Left renal pelvis (tissue), 4 donors: ENCODE data around the gene RETREG1. TPM values are rescaled to one million over a fixed set of nuclear protein-coding genes. Genes with fewer than 3 reads are reported as not detected.
"Not testable (repeated sequence)": the region's sequence is repeated elsewhere in the genome, so short reads cannot be mapped to it uniquely, and the experiment has no call there.

ENCODE experiments used
- DNase-seq, 4 donors: peaks; one replicate each; pipeline ENCODE4 v3.0.0-alpha.2; 2013; ENCODE audit warnings: low read depth in 4 of 4, low spot score in 3 of 4
- polyA plus RNA-seq, 4 donors: library from polyadenylated mRNA; unstranded; fragments of 120-200 nt; gene quantifications; one replicate each; pipeline ENCODE4 v1.2.1, GENCODE V29; 2013; ENCODE audit not compliant: insufficient read length in 4 of 4

The RETREG1 gene
- polyA plus RNA-seq, 4 donors, result 8.3 to 48.3 (median 38.2) TPM

DNA sequence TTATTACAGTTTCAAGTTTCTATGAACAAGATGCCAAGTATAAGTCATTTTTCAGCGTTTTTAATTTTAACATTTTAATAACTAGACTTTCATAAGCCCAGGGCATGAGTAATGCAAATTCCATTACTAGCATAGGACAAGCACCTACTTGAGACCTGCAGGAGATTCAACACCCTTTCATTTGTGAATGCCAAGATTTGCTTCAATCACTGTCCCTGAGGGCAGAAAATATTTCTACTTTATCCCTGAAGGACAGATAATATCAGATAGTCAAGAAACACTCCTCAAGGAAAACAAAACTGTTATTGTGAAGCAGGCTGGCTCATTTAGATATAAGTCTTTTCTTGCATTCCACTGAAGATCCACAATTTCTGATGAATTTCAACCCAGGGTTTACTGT lies 123.5 kb downstream of the RETREG1 start:
- DNase-seq, result no peak

DNA sequence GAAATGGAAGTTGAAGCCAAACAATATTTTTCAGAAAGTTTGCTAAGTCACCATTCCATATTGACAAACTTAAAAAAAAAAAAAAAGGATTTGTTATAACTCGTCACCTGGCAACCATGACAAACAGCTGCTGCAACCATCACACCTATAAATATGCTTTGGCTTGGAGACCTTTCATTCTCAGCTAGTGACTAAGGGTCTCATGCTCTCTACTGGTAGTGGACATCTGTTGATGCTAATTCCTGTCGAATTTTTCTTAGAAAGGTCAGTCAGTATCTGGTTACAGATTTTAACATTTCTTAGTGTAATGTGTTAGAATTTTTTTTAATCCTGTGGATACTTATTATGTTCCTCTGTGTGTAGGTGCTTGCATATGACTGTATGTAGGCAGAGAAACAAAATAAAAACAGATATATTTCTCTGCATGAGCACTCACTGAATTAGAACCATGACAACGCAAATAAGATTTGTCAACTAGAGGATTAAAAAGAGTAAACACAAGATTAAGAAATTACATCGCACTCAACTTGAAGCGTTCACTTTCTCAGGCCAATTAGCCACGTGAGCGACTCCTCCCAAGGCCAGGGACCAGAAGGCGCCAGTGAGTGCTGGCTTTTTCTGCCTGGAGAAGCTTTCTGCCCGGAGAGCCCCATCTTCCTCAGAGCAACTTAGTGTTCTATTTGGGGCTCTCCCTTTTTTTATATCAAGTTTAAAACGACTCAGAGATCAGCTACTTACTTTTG lies 124.2 kb downstream of the RETREG1 start:
- DNase-seq, result no peak

GRCh38 chr5:16490911-16491310 lies 125.9 kb downstream of the RETREG1 start:
- DNase-seq, result no peak

- peak in 1 of 4 donors; percentile 22 for DNase-seq
These were observed 127.4 kb downstream of the RETREG1 start for GRCh38 chr5:16489322-16489791.

DNA sequence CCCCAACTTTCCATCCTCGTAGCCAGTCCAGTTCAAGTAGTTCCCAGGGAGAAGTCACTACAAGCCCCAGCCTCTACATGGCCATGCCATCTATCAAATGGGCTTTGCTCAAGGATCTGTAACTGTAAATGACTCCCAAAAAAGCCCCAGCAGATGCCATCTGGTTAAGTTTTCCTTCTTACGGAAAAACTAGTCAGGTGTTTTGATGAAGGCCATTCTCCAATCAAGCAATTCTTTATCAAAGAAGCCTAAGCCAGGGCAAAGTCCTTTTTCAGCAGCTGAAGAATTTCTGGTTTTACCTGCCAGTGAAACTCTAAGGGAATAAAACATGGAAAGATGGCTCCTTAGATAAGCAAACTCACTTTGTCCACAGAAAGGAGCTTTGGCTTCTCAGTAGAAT lies 129.3 kb downstream of the RETREG1 start:
- DNase-seq, result no peak

GRCh38 chr5:16486711-16487111 lies 130.1 kb downstream of the RETREG1 start:
- no peak for DNase-seq

DNA sequence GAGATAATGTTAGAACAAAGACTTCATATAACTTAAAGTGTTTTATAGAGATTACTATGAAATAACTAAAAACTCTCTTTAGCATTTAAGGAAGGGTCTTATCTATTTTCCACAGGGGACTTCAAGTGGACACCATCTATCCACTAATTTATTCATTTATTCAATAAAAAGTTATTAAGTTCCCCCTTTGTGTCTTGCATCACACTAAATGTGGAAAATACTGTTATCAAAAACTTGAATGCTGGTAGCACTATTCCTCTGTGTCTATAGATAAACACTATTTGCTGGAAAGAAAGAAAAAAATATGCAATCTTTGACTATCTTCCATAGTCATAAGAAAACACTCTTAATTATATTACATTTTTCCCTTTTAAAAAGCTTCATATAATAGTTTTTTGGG lies 131.1 kb downstream of the RETREG1 start:
- DNase-seq, result no peak

GRCh38 chr5:16484081-16484480 lies 132.7 kb downstream of the RETREG1 start:
- DNase-seq, result no peak

DNA sequence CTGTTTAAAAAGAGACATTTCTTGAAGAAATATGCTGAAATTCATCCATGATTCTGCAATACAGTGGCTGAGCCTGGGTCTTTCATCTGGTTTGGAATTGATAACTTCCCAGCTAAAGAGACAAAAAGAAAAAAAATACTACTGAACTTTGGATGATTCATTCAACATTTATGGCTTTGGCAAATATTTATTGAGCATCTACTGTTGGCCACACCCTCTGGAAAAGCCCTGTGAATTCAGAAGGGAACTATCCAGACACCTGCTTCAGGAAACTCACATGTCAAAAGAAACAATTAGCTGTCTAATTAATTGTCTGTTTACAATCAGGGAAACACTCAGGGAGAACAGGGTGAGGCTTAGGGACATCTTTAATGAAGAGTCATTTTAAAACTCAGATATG lies 133.4 kb downstream of the RETREG1 start:
- DNase-seq, result no peak

DNA sequence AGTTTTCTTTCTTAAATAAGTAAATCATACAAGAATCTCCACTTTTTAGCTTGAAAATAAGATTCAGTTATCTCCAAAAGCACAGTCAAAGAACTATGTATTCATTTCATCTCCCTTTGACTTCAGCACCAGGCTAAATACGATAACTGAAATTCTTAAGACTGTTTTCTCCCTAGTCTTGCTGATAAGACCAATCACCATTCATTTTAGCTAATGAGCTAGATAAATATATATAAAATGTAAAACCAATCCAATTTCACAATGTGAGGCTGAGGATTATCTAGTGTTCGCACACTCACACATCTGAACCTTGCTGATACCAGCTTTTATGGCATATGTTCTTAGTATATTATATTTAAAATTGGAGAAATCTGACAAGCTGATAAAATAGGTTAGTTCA lies 133.9 kb downstream of the RETREG1 start:
- DNase-seq, result no peak

GRCh38 chr5:16480821-16481538 lies 135.8 kb downstream of the RETREG1 start:
- no peak for DNase-seq

DNA sequence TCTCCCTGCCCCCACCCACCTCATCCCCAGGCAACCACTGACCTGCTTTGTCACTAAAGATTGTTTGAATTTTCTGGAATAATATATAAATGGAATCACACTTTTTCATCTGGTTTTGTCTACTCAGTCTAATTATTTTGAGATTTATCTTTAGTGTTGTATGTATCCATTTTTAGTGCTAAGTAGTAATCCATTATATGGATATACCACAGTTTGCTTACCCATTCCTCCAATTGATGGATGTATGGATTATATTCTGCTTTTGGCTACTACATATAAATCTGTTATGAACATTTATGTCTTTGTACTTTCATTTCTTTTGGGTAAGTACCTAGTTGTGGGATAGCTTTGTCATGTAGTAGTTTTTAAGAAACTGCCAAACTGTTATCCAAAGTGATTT lies 136.7 kb downstream of the RETREG1 start:
- no peak for DNase-seq

DNA sequence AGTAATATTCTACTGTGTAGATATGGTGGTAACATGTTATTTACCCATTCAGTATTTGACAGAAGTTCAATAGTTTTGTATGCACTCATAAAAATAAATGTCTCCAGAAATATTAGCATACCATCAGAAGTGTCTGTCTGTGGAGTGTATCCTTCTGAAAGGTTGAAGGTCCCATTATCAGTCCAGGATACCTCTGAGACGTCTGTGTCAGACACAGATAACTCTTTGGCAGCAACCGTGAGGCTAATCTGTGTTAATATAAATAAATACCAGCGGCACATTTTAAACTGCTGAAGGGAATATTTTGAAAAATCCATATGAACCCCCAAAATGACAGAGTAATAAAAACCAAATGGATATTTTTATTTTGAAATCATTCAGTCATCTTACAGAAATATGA lies 139.3 kb downstream of the RETREG1 start:
- no peak for DNase-seq

GRCh38 chr5:16476417-16476816 lies 140.4 kb downstream of the RETREG1 start:
- not testable (repeated sequence) for DNase-seq

GRCh38 chr5:16471387-16471786 lies 145.4 kb downstream of the RETREG1 start:
- no peak for DNase-seq

- no peak for DNase-seq
These were observed 149.2 kb downstream of the RETREG1 start for GRCh38 chr5:16467363-16468219.

- DNase-seq, result peak; percentile 73 to 88 (median 80)
These were observed 151.0 kb downstream of the RETREG1 start, which contains the start of gene ZNF622 for GRCh38 chr5:16465544-16466432. ZNF622 (minus strand) TSS chr5:16465800; CDS start chr5:16465665, 135 bp downstream.

- DNase-seq, result no peak
These were observed 151.9 kb downstream of the RETREG1 start for GRCh38 chr5:16464664-16465543.

DNA sequence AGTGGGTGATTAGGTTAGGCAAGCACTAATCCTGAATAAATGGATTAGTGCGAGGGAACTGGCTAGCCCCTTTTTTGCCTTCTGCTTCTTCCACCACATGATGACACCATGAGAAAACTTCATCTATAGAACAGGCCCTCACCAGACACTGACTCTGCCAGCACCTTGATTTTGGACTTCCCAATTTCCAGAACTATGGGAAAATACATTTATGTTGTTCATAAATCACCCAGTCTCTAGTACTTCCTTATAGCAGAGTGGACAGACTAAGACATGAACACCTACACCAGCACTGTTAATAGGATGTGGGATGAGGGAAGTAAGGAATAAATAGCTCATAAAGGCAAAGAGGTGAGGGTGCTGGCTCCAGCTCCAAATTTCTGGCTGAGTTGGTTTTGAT lies 152.6 kb downstream of the RETREG1 start:
- no peak for DNase-seq
